LNCaP clone FGC (cell line): ENCODE data around the gene ALS2.
"Not testable (repeated sequence)": the region's sequence is repeated elsewhere in the genome, so short reads cannot be mapped to it uniquely, and the experiment has no call there.

Experiments
- DNase-seq: peaks from one replicate; pipeline ENCODE4 v3.0.0-alpha.2; 2011; ENCODE audit warnings: low read depth
- H3K4me3 ChIP-seq: 2 replicates; pipeline ENCODE4 v1.5.1; 2011; ENCODE audit warnings: mild to moderate bottlenecking, low read depth, low read length, control low read depth
- CTCF ChIP-seq: IDR thresholded peaks from 2 replicates; pipeline ENCODE4 v1.5.1; 2012; ENCODE audit warnings: mild to moderate bottlenecking; ENCODE audit not compliant: control insufficient read depth, insufficient read depth; ENCODE audit errors: extremely low read depth

ALS2 gene

GRCh38 chr2:201673546-201673945 lies 107.2 kb downstream of the ALS2 start:
- no peak for TF ChIP-seq CTCF
- DNase-seq, result no peak
- no peak overlapping the region for H3K4me3 ChIP-seq

- not testable (repeated sequence) for DNase-seq, H3K4me3 ChIP-seq
Measured at GRCh38 chr2:201671205-201671604, 109.5 kb downstream of the ALS2 start.

DNA sequence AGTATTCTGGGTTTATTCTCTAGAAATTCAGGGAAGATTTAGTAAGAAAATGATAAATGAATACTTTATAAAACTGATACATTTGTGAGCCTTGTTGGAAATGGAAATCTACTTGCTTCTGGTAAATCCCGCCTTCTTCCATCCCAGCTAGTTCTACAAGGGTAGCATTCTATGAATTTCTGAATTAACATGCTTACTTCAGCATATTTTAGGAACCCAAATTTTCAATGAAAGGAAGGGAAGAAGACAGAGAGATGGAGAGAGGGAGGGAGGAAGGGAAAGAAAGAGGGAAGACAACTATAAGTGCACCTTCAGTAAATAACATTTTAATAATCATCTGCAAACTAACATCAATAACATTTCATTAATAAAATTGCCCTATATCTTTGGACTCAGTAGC lies 110.9 kb downstream of the ALS2 start:
- no peak for DNase-seq
- no peak overlapping the region for H3K4me3 ChIP-seq
- TF ChIP-seq CTCF, result no peak

GRCh38 chr2:201668402-201668910 lies 112.3 kb downstream of the ALS2 start:
- DNase-seq, result no peak
- no peak for TF ChIP-seq CTCF
- H3K4me3 ChIP-seq, result no peak overlapping the region

DNA sequence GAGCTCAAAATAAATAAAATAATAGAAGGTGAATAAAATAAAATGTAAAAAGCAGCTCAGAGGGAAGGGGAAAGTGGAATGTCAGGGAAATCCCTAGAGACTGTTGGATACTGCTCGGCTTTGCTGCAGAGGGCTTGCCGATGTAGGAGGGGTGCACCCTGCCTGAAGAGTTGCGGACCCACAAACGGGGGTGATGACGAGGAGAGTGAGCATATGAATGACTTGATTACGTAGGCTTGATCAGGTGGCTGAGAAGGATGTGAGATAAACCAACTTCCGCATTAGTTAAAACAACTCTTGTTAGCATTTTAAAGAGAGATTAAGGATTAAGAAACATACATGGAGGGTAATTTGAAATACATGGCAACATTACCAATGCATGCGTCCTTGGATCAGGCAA lies 116.4 kb downstream of the ALS2 start:
- no peak overlapping the region for H3K4me3 ChIP-seq
- no peak for TF ChIP-seq CTCF
- no peak for DNase-seq

DNA sequence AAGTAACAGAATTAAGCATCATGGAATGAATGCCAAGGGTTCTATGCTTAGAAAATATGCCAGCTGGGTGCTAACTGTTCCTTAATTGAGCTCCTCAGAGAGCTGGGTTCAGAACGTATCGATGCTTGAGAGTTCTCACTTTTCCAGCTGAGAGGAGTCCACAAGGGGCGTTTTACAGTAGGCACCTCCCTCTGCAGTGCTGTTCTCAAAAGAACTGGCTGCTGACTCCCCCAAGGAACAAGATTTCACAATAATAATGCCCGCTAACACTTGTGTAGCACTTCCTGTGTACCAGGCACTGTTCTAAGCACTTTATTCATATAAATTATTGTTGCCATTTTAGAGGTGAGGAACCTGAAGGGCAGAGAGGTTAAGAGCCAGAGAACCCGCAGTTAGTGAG lies 119.4 kb downstream of the ALS2 start:
- DNase-seq, result no peak
- H3K4me3 ChIP-seq, result no peak overlapping the region
- TF ChIP-seq CTCF, result no peak

DNA sequence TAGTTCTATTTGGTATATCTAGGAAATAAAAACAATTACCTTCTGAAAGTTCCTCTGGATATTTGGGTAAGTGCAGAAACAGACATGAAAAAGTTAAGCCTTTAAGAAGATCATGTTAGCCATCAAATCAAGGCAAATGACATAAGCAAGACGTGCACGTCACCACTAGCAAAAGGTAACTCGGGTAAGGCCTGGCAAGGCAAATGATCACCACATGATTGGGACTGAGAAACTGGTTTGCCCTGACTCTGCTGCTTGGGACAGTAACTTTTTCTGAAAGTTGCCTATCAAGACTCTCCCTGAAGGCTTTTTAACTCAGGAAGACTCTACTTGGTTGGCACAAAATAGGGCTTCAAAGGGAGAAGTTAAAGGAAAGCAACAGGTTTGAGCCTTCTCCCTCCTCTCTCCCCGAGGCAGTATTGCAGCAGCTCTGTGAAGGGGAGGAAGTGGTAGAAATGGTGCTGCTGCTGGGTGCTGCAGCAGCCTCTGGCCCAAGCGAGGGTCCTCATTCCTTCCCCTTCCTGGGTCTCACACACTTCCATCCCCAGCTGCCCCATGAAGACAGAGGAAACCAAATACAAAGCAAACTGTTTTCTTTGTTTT lies 120.3 kb downstream of the ALS2 start:
- H3K4me3 ChIP-seq, result no peak overlapping the region
- no peak for DNase-seq
- no peak for TF ChIP-seq CTCF
